C4-2B (cell line): ENCODE results near the gene TOR1B.

ENCODE experiments used
- ZFX ChIP-seq: fragments of 450-650 bp; IDR thresholded peaks from 2 replicates; pipeline ENCODE4 v1.6.1; 2017
- TF ChIP-seq, protein P1 (sequence below): fragments of 450-650 bp; conservative IDR thresholded peaks from 2 replicates; pipeline ENCODE4 v1.5.1; 2017; ENCODE audit warnings: mild to moderate bottlenecking

DNA sequence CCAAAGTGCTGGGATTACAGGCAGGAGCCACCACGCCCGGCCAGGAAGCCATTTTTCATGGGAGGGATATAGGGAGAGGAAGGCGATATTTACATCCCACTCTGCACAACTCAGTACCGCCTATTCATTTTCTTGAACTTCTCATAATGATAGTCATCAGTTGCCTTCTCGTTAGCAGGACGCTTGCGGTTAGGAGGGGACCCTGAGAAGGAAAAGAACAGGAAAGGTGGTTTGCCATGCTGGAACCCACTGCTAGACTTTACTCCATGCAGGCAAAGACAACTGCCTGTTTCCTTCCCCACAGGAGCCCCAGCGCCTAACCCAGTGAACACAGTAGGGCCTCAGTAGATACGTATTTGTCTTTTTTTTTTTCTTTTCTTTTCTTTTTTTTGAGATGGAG lies 25.1 kb downstream of the TOR1B start:
- TF ChIP-seq, protein P1, sequence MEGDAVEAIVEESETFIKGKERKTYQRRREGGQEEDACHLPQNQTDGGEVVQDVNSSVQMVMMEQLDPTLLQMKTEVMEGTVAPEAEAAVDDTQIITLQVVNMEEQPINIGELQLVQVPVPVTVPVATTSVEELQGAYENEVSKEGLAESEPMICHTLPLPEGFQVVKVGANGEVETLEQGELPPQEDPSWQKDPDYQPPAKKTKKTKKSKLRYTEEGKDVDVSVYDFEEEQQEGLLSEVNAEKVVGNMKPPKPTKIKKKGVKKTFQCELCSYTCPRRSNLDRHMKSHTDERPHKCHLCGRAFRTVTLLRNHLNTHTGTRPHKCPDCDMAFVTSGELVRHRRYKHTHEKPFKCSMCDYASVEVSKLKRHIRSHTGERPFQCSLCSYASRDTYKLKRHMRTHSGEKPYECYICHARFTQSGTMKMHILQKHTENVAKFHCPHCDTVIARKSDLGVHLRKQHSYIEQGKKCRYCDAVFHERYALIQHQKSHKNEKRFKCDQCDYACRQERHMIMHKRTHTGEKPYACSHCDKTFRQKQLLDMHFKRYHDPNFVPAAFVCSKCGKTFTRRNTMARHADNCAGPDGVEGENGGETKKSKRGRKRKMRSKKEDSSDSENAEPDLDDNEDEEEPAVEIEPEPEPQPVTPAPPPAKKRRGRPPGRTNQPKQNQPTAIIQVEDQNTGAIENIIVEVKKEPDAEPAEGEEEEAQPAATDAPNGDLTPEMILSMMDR: no peak
- no peak for TF ChIP-seq ZFX
